A673 (cell line): ENCODE data around the gene ATOSB. TPM values are rescaled to one million over a fixed set of nuclear protein-coding genes. Genes with fewer than 3 reads are reported as not detected.

Source experiments
- BruUV-seq: library from RNA; stranded (reverse); fragments of 400-500 nt; replicated peaks from 2 replicates; lab custom pipeline; 2021; lab: Mats Ljungman, UMichigan
- CTCF ChIA-PET: fragments of 300-600 bp; sonication (Branson Sonifier 250); formaldehyde crosslinking; loops from one replicate; lab custom pipeline; 2022; ENCODE audit warnings: antibody characterized with exemption; lab: Charles Lee
- POLR2A ChIA-PET: fragments of 300-600 bp; sonication (Branson Sonifier 250); formaldehyde crosslinking; loops from one replicate; lab custom pipeline; 2022; ENCODE audit warnings: antibody characterized with exemption; ENCODE audit not compliant: low non-redundant PET; lab: Charles Lee
- DNase-seq: peaks from one replicate; pipeline ENCODE4 v3.0.0-alpha.2; 2015; ENCODE audit warnings: low spot score
- H3K27ac ChIP-seq: fragments of 200-600 bp; sonication (generic); 2 replicates; pipeline ENCODE4 v1.5.1; 2016; ENCODE audit warnings: mixed run types, low read depth, mild to moderate bottlenecking, mixed read lengths, antibody characterized with exemption, low read length; ENCODE audit not compliant: poor library complexity, severe bottlenecking
- H3K27me3 ChIP-seq: fragments of 200-600 bp; sonication (generic); replicated peaks from 2 replicates; pipeline ENCODE4 v1.6.1; 2017; ENCODE audit warnings: mixed run types, low read depth, mild to moderate bottlenecking, mixed read lengths, antibody characterized with exemption, low read length; ENCODE audit not compliant: insufficient read depth, poor library complexity
- H3K36me3 ChIP-seq: fragments of 200-600 bp; sonication (generic); 2 replicates; pipeline ENCODE4 v1.6.1; 2016; ENCODE audit warnings: mixed run types, mild to moderate bottlenecking, mixed read lengths, antibody characterized with exemption, low read length; ENCODE audit not compliant: insufficient read depth, poor library complexity, severe bottlenecking
- H3K4me1 ChIP-seq: fragments of 200-600 bp; sonication (generic); 2 replicates; pipeline ENCODE4 v1.6.1; 2017; ENCODE audit warnings: mixed run types, mild to moderate bottlenecking, mixed read lengths, antibody characterized with exemption, low read length; ENCODE audit not compliant: insufficient read depth, poor library complexity, severe bottlenecking
- H3K4me3 ChIP-seq: fragments of 200-600 bp; sonication (generic); 2 replicates; pipeline ENCODE4 v1.5.1; 2016; ENCODE audit warnings: low read depth, mixed run types, mild to moderate bottlenecking, mixed read lengths, low read length; ENCODE audit not compliant: poor library complexity, severe bottlenecking
- H3K9me3 ChIP-seq: fragments of 200-600 bp; sonication (generic); 2 replicates; pipeline ENCODE4 v1.6.1; 2016; ENCODE audit warnings: mixed run types, low read depth, mild to moderate bottlenecking, mixed read lengths, antibody characterized with exemption, low read length; ENCODE audit not compliant: poor library complexity, severe bottlenecking
- CTCF ChIP-seq: fragments of 300-800, 200-600 bp; sonication (generic); conservative IDR thresholded peaks from 2 replicates; pipeline ENCODE4 v1.5.1; 2017; ENCODE audit warnings: low read depth, mild to moderate bottlenecking, antibody characterized with exemption, low read length, moderate library complexity, mixed read lengths
- EZH2 ChIP-seq: fragments of 200-600 bp; sonication (generic); IDR thresholded peaks from 2 replicates; pipeline ENCODE4 v1.6.1; 2017; ENCODE audit warnings: borderline replicate concordance, low read depth, mild to moderate bottlenecking, mixed read lengths, antibody characterized with exemption, low read length; ENCODE audit not compliant: poor library complexity, severe bottlenecking
- intact Hi-C: fragments of 100-400 bp; cut with micrococcal nuclease; formaldehyde crosslinking; loops from one replicate; pipeline ENCODE4 v1.10.0; 2022; ENCODE audit not compliant: unreplicated experiment
- total RNA-seq: library from RNA; stranded (reverse); gene quantifications from 2 replicates; pipeline ENCODE4 v1.2.3, GENCODE V29; 2021

ATOSB gene
- total RNA-seq, 1 experiment from 2014 or later = 7.4 TPM

- Histone ChIP-seq H3K27ac (no peak overlapping the region), H3K4me3 (no peak overlapping the region), H3K4me1 (no peaks in the 10 kb centered on the region), H3K36me3 (no peaks in the 10 kb centered on the region), H3K27me3 (no peaks in the 10 kb centered on the region), H3K9me3 (no peaks in the 10 kb centered on the region)
- ChIA-PET POLR2A (no interaction called here), CTCF (no interaction called here)
- no peak for DNase-seq
- intact Hi-C loops = no loop called here
- no TSS peak for BruUV-seq
- TF ChIP-seq EZH2 (no peak), CTCF (no peak)
Measured at GRCh38 chr9:35163413-35163812, 47.8 kb upstream of the ATOSB start.

GRCh38 chr9:35162605-35163315 lies 47.1 kb upstream of the ATOSB start:
- TF ChIP-seq EZH2 = no peak
- POLR2A ChIA-PET = no interaction called here
- Histone ChIP-seq H3K27ac (no peak overlapping the region), H3K9me3 (no peaks in the 10 kb centered on the region), H3K4me3 (peak overlapping the region; percentile 81), H3K36me3 (no peaks in the 10 kb centered on the region), H3K27me3 (no peaks in the 10 kb centered on the region), H3K4me1 (no peaks in the 10 kb centered on the region)
- CTCF ChIA-PET = interaction anchor here (0.8 kb wide), 1 partner anchor 47 kb away, joined by 3 read pairs; the partner anchor contains the start of gene ATOSB
- intact Hi-C loops = no loop called here
- TSS peak; percentile 56 for BruUV-seq
- no peak for DNase-seq

- ChIA-PET POLR2A (interaction anchor here (0.6 kb wide), 1 partner anchor 46 kb away, joined by 4 read pairs; no protein-coding TSS in a partner anchor), CTCF (interaction anchor here (0.6 to 0.8 kb wide), 3 partner anchors 42 to 97 kb away, joined by 3 read pairs; partner anchors contain the start of gene ATOSB)
- Histone ChIP-seq H3K4me3 (peak within 1 kb of the TSS; percentile 81), H3K36me3 (no peaks in the 10 kb centered on the region), H3K4me1 (no peaks in the 10 kb centered on the region), H3K27ac (peak within 1 kb of the TSS; percentile 69), H3K9me3 (no peaks in the 10 kb centered on the region), H3K27me3 (no peaks in the 10 kb centered on the region)
- TF ChIP-seq CTCF (peak; percentile 44), EZH2 (no peak)
- peak; percentile 97 for DNase-seq
- BruUV-seq = no TSS peak
- intact Hi-C loops = no loop called here
Measured at GRCh38 chr9:35161713-35162604, 46.3 kb upstream of the ATOSB start, which contains the start of gene UNC13B. TSS of gene UNC13B (plus strand) at chr9:35162009. CDS start at chr9:35162284, 275 bp downstream.
